NCI-H2029 (cell line): ENCODE measurements around the gene RPRM.
"Not testable (repeated sequence)": the region's sequence is repeated elsewhere in the genome, so short reads cannot be mapped to it uniquely, and the experiment has no call there.

Source experiments
- DNase-seq: peaks from one replicate; lab custom pipeline; 2025; lab: John Stamatoyannopoulos, UW

The RPRM gene

GRCh38 chr2:153455861-153456260 is 22.7 kb downstream of the RPRM start:
- no peak for DNase-seq

GRCh38 chr2:153455403-153455802 is 23.2 kb downstream of the RPRM start:
- no peak for DNase-seq

GRCh38 chr2:153451611-153452010 is 27.0 kb downstream of the RPRM start:
- no peak for DNase-seq

- DNase-seq, result no peak
Measured at GRCh38 chr2:153443106-153443505, 35.5 kb downstream of the RPRM start.

GRCh38 chr2:153442616-153443015 is 35.9 kb downstream of the RPRM start:
- not testable (repeated sequence) for DNase-seq

GRCh38 chr2:153440090-153440489 is 38.5 kb downstream of the RPRM start:
- DNase-seq, result not testable (repeated sequence)

GRCh38 chr2:153433403-153433802 is 45.2 kb downstream of the RPRM start:
- no peak for DNase-seq

GRCh38 chr2:153432381-153432780 is 46.2 kb downstream of the RPRM start:
- DNase-seq, result peak; percentile 36

GRCh38 chr2:153431114-153431513 is 47.4 kb downstream of the RPRM start:
- DNase-seq, result no peak
